Measurements from ENCODE around the gene STEAP3. TPM values are rescaled to one million over a fixed set of nuclear protein-coding genes. Genes with fewer than 3 reads are reported as not detected.

STEAP3 gene
- total RNA-seq: 9.3 TPM

- DNase-seq (ENCODE audit: low spot score): peak; percentile 54
These were observed at the start of gene STEAP3 for GRCh38 chr2:119223521-119224390. TSS of gene STEAP3 (plus strand) at chr2:119223834. CDS start at chr2:119231013, 7,179 bp downstream.

GRCh38 chr2:119174216-119174992 is 49.2 kb upstream of the STEAP3 start:
- DNase-seq (ENCODE audit: low spot score): peak; percentile 13

GRCh38 chr2:119174993-119175347 is 48.7 kb upstream of the STEAP3 start:
- DNase-seq (ENCODE audit: low spot score): no peak

- no peak for DNase-seq (ENCODE audit: low spot score)
These were observed 48.1 kb upstream of the STEAP3 start for GRCh38 chr2:119175517-119175916.

- DNase-seq (ENCODE audit: low spot score): no peak
These were observed 46.3 kb upstream of the STEAP3 start for GRCh38 chr2:119177171-119177837.

GRCh38 chr2:119177838-119178190 is 45.8 kb upstream of the STEAP3 start:
- DNase-seq (ENCODE audit: low spot score): no peak

- no peak for DNase-seq (ENCODE audit: low spot score)
These were observed 44.9 kb upstream of the STEAP3 start for GRCh38 chr2:119178776-119179175.

GRCh38 chr2:119179202-119179601 is 44.4 kb upstream of the STEAP3 start:
- DNase-seq (ENCODE audit: low spot score): peak; percentile 37

GRCh38 chr2:119179991-119180390 is 43.6 kb upstream of the STEAP3 start:
- no peak for DNase-seq (ENCODE audit: low spot score)

GRCh38 chr2:119180892-119181291 is 42.7 kb upstream of the STEAP3 start:
- DNase-seq (ENCODE audit: low spot score): no peak

- no peak for DNase-seq (ENCODE audit: low spot score)
These were observed 42.2 kb upstream of the STEAP3 start for GRCh38 chr2:119181391-119181790.

GRCh38 chr2:119181791-119182445 is 41.7 kb upstream of the STEAP3 start:
- DNase-seq (ENCODE audit: low spot score): no peak

GRCh38 chr2:119184512-119184911 is 39.1 kb upstream of the STEAP3 start:
- no peak for DNase-seq (ENCODE audit: low spot score)

- DNase-seq (ENCODE audit: low spot score): no peak
These were observed 33.1 kb upstream of the STEAP3 start for GRCh38 chr2:119190321-119191111.

GRCh38 chr2:119192893-119193292 is 30.7 kb upstream of the STEAP3 start:
- DNase-seq (ENCODE audit: low spot score): no peak

GRCh38 chr2:119195001-119195400 is 28.6 kb upstream of the STEAP3 start:
- DNase-seq (ENCODE audit: low spot score): no peak

- no peak for DNase-seq (ENCODE audit: low spot score)
These were observed 27.7 kb upstream of the STEAP3 start for GRCh38 chr2:119195887-119196286.

- DNase-seq (ENCODE audit: low spot score): no peak
These were observed 27.1 kb upstream of the STEAP3 start for GRCh38 chr2:119196301-119197125.

- DNase-seq (ENCODE audit: low spot score): peak; percentile 21
These were observed 26.6 kb upstream of the STEAP3 start for GRCh38 chr2:119197126-119197405.

- no peak for DNase-seq (ENCODE audit: low spot score)
These were observed 25.9 kb upstream of the STEAP3 start for GRCh38 chr2:119197529-119198239.

All from mucosa of gallbladder (tissue), 1 donor.